DND-41 (cell line): ENCODE measurements around the gene TPM1.

Experiments used
- ATAC-seq: fragments of 200-7000 bp; cut with Tn5 transposase; 3 replicates; pipeline ENCODE4 v1.9.1; 2021; ENCODE audit warnings: low read depth; ENCODE audit not compliant: insufficient read depth
- DNase-seq: peaks from one replicate; pipeline ENCODE4 v3.0.0-alpha.2; 2020
- H2AFZ ChIP-seq: 2 replicates; pipeline ENCODE4 v1.6.0; 2012; ENCODE audit warnings: low read depth, low read length
- H3K27ac ChIP-seq: 2 replicates; pipeline ENCODE4 v1.5.1; 2012; ENCODE audit warnings: low read length, inconsistent platforms
- H3K27me3 ChIP-seq: fragments of 200-600 bp; sonication (generic); 2 replicates; pipeline ENCODE4 v1.6.0; 2012; ENCODE audit warnings: low read length, mild to moderate bottlenecking, inconsistent platforms; ENCODE audit not compliant: insufficient read depth, poor library complexity
- H3K36me3 ChIP-seq: 2 replicates; pipeline ENCODE4 v1.5.1; 2012; ENCODE audit warnings: low read length, inconsistent platforms; ENCODE audit not compliant: insufficient read depth
- H3K4me1 ChIP-seq: 2 replicates; pipeline ENCODE4 v1.5.1; 2012; ENCODE audit warnings: mild to moderate bottlenecking, low read length; ENCODE audit not compliant: insufficient read depth
- H3K4me2 ChIP-seq: 2 replicates; pipeline ENCODE4 v1.6.0; 2012; ENCODE audit warnings: mild to moderate bottlenecking, moderate library complexity, low read length, inconsistent platforms; ENCODE audit not compliant: insufficient read depth
- H3K4me3 ChIP-seq, 2 experiments: fragments of 200-600 bp in 1 of 2; shearing (Covaris generic) in 1 of 2; 2 replicates each; pipeline ENCODE4 v1.5.1; 2012 to 2016; ENCODE audit warnings: inconsistent platforms in 2 of 2, low read length in 2 of 2, mild to moderate bottlenecking in 2 of 2, low read depth in 1 of 2, moderate library complexity in 1 of 2
- H3K79me2 ChIP-seq: 2 replicates; pipeline ENCODE4 v1.6.0; 2012; ENCODE audit warnings: low read length, inconsistent platforms; ENCODE audit not compliant: insufficient read depth
- H3K9ac ChIP-seq: 2 replicates; pipeline ENCODE4 v1.6.0; 2012; ENCODE audit warnings: low read depth, mild to moderate bottlenecking, inconsistent platforms, low read length, moderate library complexity
- H3K9me3 ChIP-seq: 2 replicates; pipeline ENCODE4 v1.5.1; 2012; ENCODE audit warnings: low read length, moderate library complexity, mild to moderate bottlenecking, inconsistent platforms; ENCODE audit not compliant: insufficient read depth, severe bottlenecking
- H4K20me1 ChIP-seq: 2 replicates; pipeline ENCODE4 v1.6.0; 2012; ENCODE audit warnings: low read length; ENCODE audit not compliant: insufficient read depth
- CTCF ChIP-seq: IDR thresholded peaks from 2 replicates; pipeline ENCODE4 v1.5.1; 2012; ENCODE audit warnings: borderline replicate concordance, low read length, moderate library complexity, mild to moderate bottlenecking; ENCODE audit not compliant: poor library complexity, severe bottlenecking; ENCODE audit errors: extremely low read depth
- EZH2 ChIP-seq: IDR thresholded peaks from 3 replicates; pipeline ENCODE4 v1.6.1; 2012; ENCODE audit warnings: borderline replicate concordance, low read depth, mild to moderate bottlenecking, moderate library complexity, low read length, inconsistent platforms; ENCODE audit not compliant: severe bottlenecking

TPM1 gene

GRCh38 chr15:63059075-63059474 lies 16.5 kb downstream of the TPM1 start:
- Histone ChIP-seq H3K27ac (no peak overlapping the region), H3K79me2 (no peaks in the 10 kb centered on the region; the same call in 1 of the 2 replicates), H3K4me1 (no peaks in the 10 kb centered on the region), H3K9ac (no peak overlapping the region), H3K27me3 (no peaks in the 10 kb centered on the region), H2AFZ (no peak overlapping the region), H4K20me1 (no peaks in the 10 kb centered on the region), H3K4me2 (no peak overlapping the region), H3K36me3 (peaks cover 25% of the 10 kb centered on the region), H3K9me3 (no peaks in the 10 kb centered on the region), H3K4me3 (no peak overlapping the region)
- no peak for TF ChIP-seq EZH2
- TF ChIP-seq CTCF = no peak
- no peak for ATAC-seq
- DNase-seq = no peak

GRCh38 chr15:63059573-63060216 lies 17.1 kb downstream of the TPM1 start:
- Histone ChIP-seq H3K27me3 (no peaks in the 10 kb centered on the region), H3K36me3 (peaks cover 26% of the 10 kb centered on the region), H4K20me1 (no peaks in the 10 kb centered on the region), H3K27ac (no peak overlapping the region), H3K4me2 (no peak overlapping the region), H2AFZ (no peak overlapping the region), H3K4me1 (no peaks in the 10 kb centered on the region), H3K79me2 (no peaks in the 10 kb centered on the region), H3K9ac (no peak overlapping the region), H3K9me3 (no peaks in the 10 kb centered on the region), H3K4me3 (no peak overlapping the region)
- no peak for TF ChIP-seq EZH2
- no peak for TF ChIP-seq CTCF
- DNase-seq = no peak
- ATAC-seq = no peak

GRCh38 chr15:63060699-63061098 lies 18.2 kb downstream of the TPM1 start:
- Histone ChIP-seq H3K27me3 (no peaks in the 10 kb centered on the region), H3K4me2 (no peak overlapping the region), H3K9me3 (no peaks in the 10 kb centered on the region), H3K79me2 (no peaks in the 10 kb centered on the region), H3K27ac (no peak overlapping the region), H3K36me3 (peaks cover 26% of the 10 kb centered on the region), H3K4me3 (no peak overlapping the region), H4K20me1 (no peaks in the 10 kb centered on the region), H3K4me1 (no peaks in the 10 kb centered on the region), H3K9ac (no peak overlapping the region), H2AFZ (no peak overlapping the region)
- ATAC-seq (no peak), DNase-seq (no peak)
- TF ChIP-seq EZH2 = no peak
- no peak for TF ChIP-seq CTCF

GRCh38 chr15:63061975-63062374 lies 19.4 kb downstream of the TPM1 start:
- H3K79me2 ChIP-seq = no peaks in the 10 kb centered on the region

More at GRCh38 chr15:63061975-63062374, 19.4 kb downstream of the TPM1 start:
- no peak for ATAC-seq
- H2AFZ ChIP-seq = no peak overlapping the region
- no peak overlapping the region for H3K9ac ChIP-seq
- no peaks in the 10 kb centered on the region for H3K4me1 ChIP-seq
- H4K20me1 ChIP-seq = no peaks in the 10 kb centered on the region
- H3K4me2 ChIP-seq = no peak overlapping the region
- peaks cover 26% of the 10 kb centered on the region for H3K36me3 ChIP-seq
- no peak overlapping the region for H3K27ac ChIP-seq
- no peak overlapping the region for H3K4me3 ChIP-seq
- no peaks in the 10 kb centered on the region for H3K27me3 ChIP-seq
- no peak for DNase-seq
- no peaks in the 10 kb centered on the region for H3K9me3 ChIP-seq
- TF ChIP-seq EZH2 (no peak), CTCF (no peak)
